Ovary (tissue), 9 donors: ENCODE data around the gene PSD4. TPM values are rescaled to one million over a fixed set of nuclear protein-coding genes. Genes with fewer than 3 reads are reported as not detected.

Experiments used
- DNase-seq, 5 donors: peaks; one replicate each; pipeline ENCODE4 v3.0.0-alpha.2; 2019 to 2020
- H3K27ac ChIP-seq, 2 donors: fragments of 200-600 bp; one replicate each; pipeline versions ENCODE4 v1.5.1 to v1.8.0; 2019 to 2022
- H3K27me3 ChIP-seq: fragments of 200-600 bp; one replicate; pipeline ENCODE4 v1.8.0; 2022
- H3K36me3 ChIP-seq: fragments of 200-600 bp; sonication (generic); one replicate; pipeline ENCODE4 v1.5.1; 2019
- H3K4me1 ChIP-seq: one replicate; pipeline ENCODE4 v1.8.1; 2013; ENCODE audit warnings: mild to moderate bottlenecking, moderate library complexity; ENCODE audit not compliant: insufficient read depth
- H3K4me3 ChIP-seq: fragments of 200-600 bp; sonication (generic); one replicate; pipeline ENCODE4 v1.5.1; 2017
- H3K9me3 ChIP-seq, 2 donors: fragments of 200-600 bp in 1 of 2; sonication (generic) in 1 of 2; one replicate each; pipeline versions ENCODE4 v1.5.1 to v1.8.1; 2013 to 2019; ENCODE audit warnings: mild to moderate bottlenecking in 1 of 2, moderate library complexity in 1 of 2
- CTCF ChIP-seq, 3 donors: fragments of 450-650 bp in 2 of 3; fragments of 200-600 bp in 1 of 3; IDR thresholded peaks; one replicate each; pipeline versions ENCODE4 v1.5.1 to v1.8.0; 2016 to 2022; ENCODE audit warnings: antibody characterized with exemption in 3 of 3, mild to moderate bottlenecking in 1 of 3
- EP300 ChIP-seq: sonication (generic); formaldehyde crosslinking; IDR thresholded peaks from one replicate; pipeline ENCODE4 v1.6.1; 2017; ENCODE audit warnings: antibody characterized with exemption
- POLR2A ChIP-seq: fragments of 450-650 bp; IDR thresholded peaks from one replicate; pipeline ENCODE4 v1.6.1; 2017; ENCODE audit warnings: antibody characterized with exemption, mild to moderate bottlenecking, moderate library complexity
- WGBS, 3 donors: extraction: QIAGEN DNeasy Blood & Tissue Kit in 1 of 3; methylation state at CpG; one replicate each; pipeline versions ENCODE4 v1.1.5 to v1.1.7; 2013 to 2017; 5-methylcytosine and 5-hydroxymethylcytosine counted together
- intact Hi-C, 4 donors: fragments of 100-400 bp; cut with DNase I; formaldehyde crosslinking; loops; one replicate each; pipeline versions ENCODE4 v1.11.0 to v1.15.1; 2022 to 2023
- polyA plus RNA-seq, 2 donors: library from polyadenylated mRNA; stranded (reverse); fragments of 200-250 nt in 1 of 2; fragments of 350-450 nt in 1 of 2; fragmentation: Illumina TruSeq in 1 of 2; extraction: RNeasy Lipid Tissue Mini Kit (QIAGEN cat#74804) in 1 of 2; gene quantifications; one replicate each; pipeline ENCODE4 v1.2.3, GENCODE V29; 2013 to 2014
- total RNA-seq, 7 donors: library from RNA; depleted of rRNA in 2 of 7; stranded (reverse); fragments of >200 nt in 2 of 7; fragmentation: NEBNext Ultra II Directional in 3 of 7; extraction: Animal tissue kit (Norgen Biotek cat#: 25700) in 3 of 7; gene quantifications; one replicate each; pipeline versions ENCODE4 v1.1.0 to v1.2.4, GENCODE V29; 2016 to 2023
- donor health status: DM: no; HTN: no; CAD: no; lungs with moderate emphysema.
- donor health status: DM: no; HTN: no; CAD: no.
- donor health status: Bipolar disorder and iron deficiency.
- donor health status: DM: yes; HTN: yes; CAD: no.
- donor health status: DM: no; HTN: no; CAD: no.
- donor health status: DM: yes; HTN: yes; CAD: no.

Gene PSD4
- total and polyA plus RNA-seq, 9 donors = 1.2 to 14.1 (median 3.4) TPM

- Histone ChIP-seq H3K27ac (no peak overlapping the region), H3K4me1 (peaks cover 4% of the 10 kb centered on the region), H3K9me3 (no peaks in the 10 kb centered on the region), H3K27me3 (no peaks in the 10 kb centered on the region), H3K36me3 (no peaks in the 10 kb centered on the region), H3K4me3 (no peak overlapping the region)
- no peak for DNase-seq
- no peak for TF ChIP-seq POLR2A
- no peak for TF ChIP-seq EP300
- no peak for TF ChIP-seq CTCF (IDR thresholded peaks at IDR 0.05)
- 76 to 78% (median 76%) methylated on average over 5 of the region's 5 CpGs for WGBS, 3 donors
- intact Hi-C loops = no loop called here
Observed at GRCh38 chr2:113186433-113186796, 12.6 kb downstream of the PSD4 start.

GRCh38 chr2:113187771-113188170, 14.0 kb downstream of the PSD4 start:
- no peak for TF ChIP-seq EP300
- TF ChIP-seq CTCF (IDR thresholded peaks at IDR 0.05) = no peak
- no peak for TF ChIP-seq POLR2A
- Histone ChIP-seq H3K9me3 (no peaks in the 10 kb centered on the region), H3K4me1 (no peaks in the 10 kb centered on the region), H3K27me3 (no peaks in the 10 kb centered on the region), H3K4me3 (no peak overlapping the region), H3K27ac (no peak overlapping the region), H3K36me3 (no peaks in the 10 kb centered on the region)
- intact Hi-C loops = no loop called here
- 66 to 80% (median 72%) methylated on average over 6 of the region's 6 CpGs for WGBS, 3 donors
- DNase-seq = no peak

GRCh38 chr2:113190871-113191270, 17.1 kb downstream of the PSD4 start:
- WGBS, 3 donors = 49 to 62% (median 56%) methylated on average over 1 of the region's 1 CpG
- no peak overlapping the region for H3K4me3 ChIP-seq
- no peak overlapping the region for H3K27ac ChIP-seq
- intact Hi-C loops = no loop called here
- no peaks in the 10 kb centered on the region for H3K36me3 ChIP-seq
- no peaks in the 10 kb centered on the region for H3K4me1 ChIP-seq
- TF ChIP-seq POLR2A (no peak), EP300 (no peak), CTCF (IDR thresholded peaks at IDR 0.05) (no peak)
- DNase-seq = no peak
- no peaks in the 10 kb centered on the region for H3K27me3 ChIP-seq
- H3K9me3 ChIP-seq = no peaks in the 10 kb centered on the region

DNA sequence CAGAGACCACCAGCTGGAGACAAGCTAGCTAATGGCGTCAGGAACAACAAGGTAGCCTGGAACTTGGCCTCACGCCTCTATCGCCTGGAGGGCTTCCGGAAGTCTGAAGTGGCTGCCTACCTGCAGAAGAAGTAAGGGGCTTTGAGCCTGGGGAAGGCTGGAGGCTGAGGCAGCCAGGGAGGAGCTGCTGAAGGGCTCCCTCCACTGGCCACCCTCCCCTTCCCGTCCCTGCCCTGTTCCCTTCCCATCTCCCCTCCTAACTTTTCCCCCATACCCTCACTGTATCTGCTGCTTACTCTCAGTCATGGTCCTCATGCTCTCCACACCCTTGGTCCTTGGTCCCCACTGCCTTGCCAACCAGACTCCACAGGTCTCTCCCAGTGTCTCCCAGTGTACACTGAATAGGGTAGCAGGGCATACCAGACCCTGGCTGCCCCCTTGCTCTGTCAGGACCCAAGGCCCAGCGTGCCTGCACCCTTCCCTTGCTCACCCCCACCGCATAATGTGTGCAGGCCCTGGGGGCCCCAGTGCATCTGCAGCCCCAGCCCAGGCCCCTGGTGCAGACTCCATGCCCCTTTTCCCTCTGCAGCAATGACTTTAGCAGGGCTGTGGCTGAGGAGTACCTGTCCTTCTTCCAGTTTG, 18.8 kb downstream of the PSD4 start:
- intact Hi-C loops = no loop called here
- WGBS, 3 donors = 80 to 91% (median 84%) methylated on average over 7 of the region's 7 CpGs
- no peaks in the 10 kb centered on the region for H3K27me3 ChIP-seq
- H3K4me3 ChIP-seq = no peak overlapping the region
- H3K36me3 ChIP-seq = no peaks in the 10 kb centered on the region
- no peaks in the 10 kb centered on the region for H3K4me1 ChIP-seq
- TF ChIP-seq CTCF (IDR thresholded peaks at IDR 0.05) (no peak), EP300 (no peak), POLR2A (no peak)
- H3K9me3 ChIP-seq = no peaks in the 10 kb centered on the region
- DNase-seq = no peak
- H3K27ac ChIP-seq = no peak overlapping the region
